ENCODE results near the gene ZMYND8. TPM values are rescaled to one million over a fixed set of nuclear protein-coding genes. Genes with fewer than 3 reads are reported as not detected.
A peak's percentile ranks its signal among the peaks of the same experiment; 100 is the strongest.

ZMYND8 gene
- total RNA-seq, 1 experiment from 2014 or later = 29.0 TPM

DNA sequence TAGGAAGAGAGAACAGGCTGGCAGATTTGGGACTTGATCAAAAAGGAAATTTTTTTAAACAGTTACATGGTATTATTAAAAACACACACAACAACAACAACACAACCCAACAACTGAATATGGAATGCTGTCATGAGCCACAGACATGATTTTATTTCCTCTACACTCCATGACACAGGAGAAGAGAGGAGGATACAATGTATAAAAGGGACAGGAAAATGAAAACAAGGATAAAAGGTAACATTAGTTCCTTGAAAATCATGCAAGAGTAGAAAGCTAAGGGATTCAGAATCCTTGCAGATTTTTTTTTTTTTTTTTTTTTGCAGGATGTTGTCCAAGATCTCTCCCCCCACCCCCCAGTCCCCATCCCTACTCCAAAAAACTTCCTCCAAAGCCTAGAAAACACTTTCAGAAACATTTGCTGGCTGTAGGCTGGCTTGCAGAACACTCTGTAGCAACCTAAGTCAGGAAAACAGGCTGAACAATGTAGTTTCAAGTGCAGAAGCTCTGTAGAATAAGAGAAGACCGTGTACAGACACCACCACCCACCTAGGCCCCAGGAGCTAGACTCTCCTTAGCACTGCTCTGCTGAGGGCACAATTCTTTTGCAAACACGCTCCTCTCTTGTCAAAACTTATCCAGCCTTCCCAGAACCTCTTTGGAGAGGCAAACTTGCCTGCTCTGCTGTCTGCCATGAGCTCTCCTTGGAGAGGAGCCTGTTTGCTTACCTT is 845 bp downstream of the ZMYND8 start:
- H3K4me1 ChIP-seq (ENCODE audit: control insufficient read depth in 1 of 2, insufficient read depth in 2 of 2, low read length in 2 of 2) = peaks cover 62 to 71% of the 10 kb centered on the region in 2 experiments
- ChIA-PET CTCF (interaction anchor here (1.4 to 3.1 kb wide), 2 partner anchors 28 to 265 kb away, joined by 5 to 13 read pairs; no protein-coding TSS in a partner anchor), RAD21 (ENCODE audit: low non-redundant PET in 1 of 2, low total read pairs in 2 of 2, uncharacterized antibody in 2 of 2, unreplicated experiment in 2 of 2) (interaction anchor here in 1 of 2 experiments (0.7 to 1.4 kb wide), 2 partner anchors 36 to 38 kb away, joined by 3 read pairs; no protein-coding TSS in a partner anchor), POLR2A (interaction anchor here (0.6 to 6.1 kb wide), 7 partner anchors 7 to 1329 kb away, joined by 4 to 65 read pairs (median 7); no protein-coding TSS in a partner anchor)
- TF ChIP-seq TCF7L2 (IDR thresholded peaks at IDR 0.05; ENCODE audit: borderline replicate concordance, extremely low read depth, insufficient read depth, insufficient read length) = no peak
- no peak for TF ChIP-seq CTCF (IDR thresholded peaks at IDR 0.05 in 2 of 3, conservative IDR thresholded peaks at IDR 0.05 in 1 of 3; ENCODE audit: borderline replicate concordance in 1 of 3, insufficient read depth in 1 of 3, low read depth in 2 of 3, low read length in 2 of 3)
- TF ChIP-seq EZH2phosphoT487 (IDR thresholded peaks at IDR 0.05; ENCODE audit: borderline replicate concordance) = no peak
- peak; percentile 11; the same call in 1 of the 2 replicates for TF ChIP-seq ZFX (IDR thresholded peaks at IDR 0.05)
- peak overlapping the region; percentile 84 for H3K9ac ChIP-seq (ENCODE audit: low read length)
- peaks cover 56% of the 10 kb centered on the region for H3K79me2 ChIP-seq (ENCODE audit: insufficient read depth, low read length)
- peak overlapping the region; percentile 89 for H3K4me2 ChIP-seq (ENCODE audit: low read length)
- peak overlapping the region; percentile 53 to 60 for H3K4me3 ChIP-seq (replicated peaks in 1 of 2; ENCODE audit: low read depth in 1 of 2, low read length in 2 of 2)
- H2AFZ ChIP-seq (ENCODE audit: low read depth, low read length, poor library complexity, severe bottlenecking) = no peak overlapping the region
- no peaks in the 10 kb centered on the region; a peak in 1 of 4 replicates for H3K36me3 ChIP-seq (ENCODE audit: control insufficient read depth in 1 of 2, insufficient read depth in 2 of 2, low read length in 2 of 2)
- no peaks in the 10 kb centered on the region for H4K20me1 ChIP-seq (ENCODE audit: insufficient read depth)
- ATAC-seq = no peak
- DNase-seq (ENCODE audit: low read depth, low spot score) = no peak
- intact Hi-C loops (cut with micrococcal nuclease) = no loop called here
- H3K9me2 ChIP-seq (ENCODE audit: insufficient read depth) = no peaks in the 10 kb centered on the region
- no peaks in the 10 kb centered on the region for H3K27me3 ChIP-seq (ENCODE audit: insufficient read depth, low read length)
- H3K9me3 ChIP-seq (ENCODE audit: control insufficient read depth in 1 of 2, insufficient read depth in 1 of 2, low read depth in 1 of 2, low read length in 2 of 2) = no peaks in the 10 kb centered on the region
- H3K27ac ChIP-seq (ENCODE audit: low read depth, low read length) = peak overlapping the region; percentile 98
- BruUV-seq (replicated peaks) = no TSS peak

Measured in HCT116 (cell line).